HG03432 (cell line): ENCODE results near the gene CSKMT.
"Not testable (repeated sequence)": the region's sequence is repeated elsewhere in the genome, so short reads cannot be mapped to it uniquely, and the experiment has no call there.

Experiments
- ATAC-seq: cut with Tn5 transposase; IDR thresholded peaks from one replicate; pipeline ENCODE4 v1.9.1; 2021; ENCODE audit warnings: mild to moderate bottlenecking, moderate library complexity; ENCODE audit not compliant: unreplicated experiment

The CSKMT gene

GRCh38 chr11:62654297-62654696 lies 10.8 kb upstream of the CSKMT start:
- no peak for ATAC-seq

- ATAC-seq = no peak
Observed at GRCh38 chr11:62656796-62657429, 8.2 kb upstream of the CSKMT start.

- peak; percentile 36 for ATAC-seq
Observed at GRCh38 chr11:62664405-62665074, 572 bp upstream of the CSKMT start.

DNA sequence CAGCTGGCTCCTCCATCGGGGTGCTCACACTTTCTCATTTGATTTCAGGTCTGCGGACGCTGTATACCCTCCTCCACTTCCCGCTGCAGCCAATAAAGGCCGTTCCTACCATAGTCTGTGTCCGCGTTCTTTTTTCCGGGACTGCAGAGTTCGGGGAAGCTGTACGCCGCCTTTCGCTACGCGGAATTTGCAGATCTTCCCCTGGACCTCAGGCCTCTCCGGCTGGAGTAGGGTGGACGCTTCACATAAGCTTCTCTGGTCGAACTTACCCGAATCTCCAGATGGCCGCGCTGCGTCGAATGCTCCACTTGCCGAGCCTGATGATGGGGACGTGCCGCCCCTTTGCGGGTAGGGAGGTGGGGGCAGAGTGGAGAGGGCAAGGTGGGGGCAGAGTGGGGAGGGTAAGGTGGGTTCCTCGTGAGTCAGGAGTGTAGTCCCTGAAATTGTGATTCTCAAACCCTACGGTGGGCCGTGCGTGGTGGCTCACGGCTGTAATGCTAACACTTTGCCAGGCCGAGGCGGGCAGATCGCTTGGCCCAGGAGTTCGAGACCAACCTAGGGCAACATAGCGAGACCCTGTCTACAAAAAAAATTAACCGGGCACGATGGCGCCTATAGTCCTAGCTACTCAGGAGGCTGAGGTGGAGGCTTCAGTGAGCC lies 617 bp downstream of the CSKMT start:
- peak; percentile 2 for ATAC-seq

- ATAC-seq = no peak
Observed at GRCh38 chr11:62666259-62666926, 1.3 kb downstream of the CSKMT start.

DNA sequence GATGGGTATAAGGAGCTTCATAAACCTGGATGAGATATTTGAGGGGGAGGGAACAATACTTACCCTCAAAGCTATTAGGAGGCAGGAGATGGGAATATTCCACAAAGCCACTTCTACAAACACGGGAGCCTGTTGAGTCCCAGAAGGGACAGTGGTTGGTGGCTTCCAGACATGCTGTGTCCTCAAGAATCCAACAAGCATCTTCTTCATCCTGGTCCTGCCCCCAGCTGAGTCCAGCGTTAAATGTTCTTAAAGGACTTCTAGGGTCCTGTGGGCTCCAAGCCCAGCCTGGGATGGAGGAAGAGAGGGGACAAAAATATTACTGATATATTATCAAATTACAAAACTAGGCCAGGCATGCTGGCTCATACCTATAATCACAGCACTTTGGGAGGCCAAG lies 2.3 kb downstream of the CSKMT start:
- ATAC-seq = no peak

GRCh38 chr11:62669420-62670161 lies 4.5 kb downstream of the CSKMT start:
- no peak for ATAC-seq

DNA sequence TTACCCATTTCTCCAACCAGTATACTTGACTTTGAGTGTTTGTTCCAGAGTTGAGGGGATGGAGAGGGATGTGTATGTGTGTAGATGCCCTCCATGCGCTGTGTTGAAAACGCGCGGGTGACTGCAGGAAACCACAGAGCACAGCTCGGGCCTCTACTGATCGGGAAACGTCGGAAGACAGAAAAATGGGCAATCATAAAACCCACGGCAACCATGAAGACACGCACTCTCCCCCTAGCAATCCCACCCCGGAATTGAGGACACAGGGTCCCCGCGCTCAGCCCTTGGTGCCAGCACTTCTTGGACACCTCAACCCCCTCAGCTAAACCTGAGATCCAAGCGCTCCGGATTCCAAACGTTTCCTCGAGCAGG lies 6.1 kb downstream of the CSKMT start:
- peak; percentile 1 for ATAC-seq

DNA sequence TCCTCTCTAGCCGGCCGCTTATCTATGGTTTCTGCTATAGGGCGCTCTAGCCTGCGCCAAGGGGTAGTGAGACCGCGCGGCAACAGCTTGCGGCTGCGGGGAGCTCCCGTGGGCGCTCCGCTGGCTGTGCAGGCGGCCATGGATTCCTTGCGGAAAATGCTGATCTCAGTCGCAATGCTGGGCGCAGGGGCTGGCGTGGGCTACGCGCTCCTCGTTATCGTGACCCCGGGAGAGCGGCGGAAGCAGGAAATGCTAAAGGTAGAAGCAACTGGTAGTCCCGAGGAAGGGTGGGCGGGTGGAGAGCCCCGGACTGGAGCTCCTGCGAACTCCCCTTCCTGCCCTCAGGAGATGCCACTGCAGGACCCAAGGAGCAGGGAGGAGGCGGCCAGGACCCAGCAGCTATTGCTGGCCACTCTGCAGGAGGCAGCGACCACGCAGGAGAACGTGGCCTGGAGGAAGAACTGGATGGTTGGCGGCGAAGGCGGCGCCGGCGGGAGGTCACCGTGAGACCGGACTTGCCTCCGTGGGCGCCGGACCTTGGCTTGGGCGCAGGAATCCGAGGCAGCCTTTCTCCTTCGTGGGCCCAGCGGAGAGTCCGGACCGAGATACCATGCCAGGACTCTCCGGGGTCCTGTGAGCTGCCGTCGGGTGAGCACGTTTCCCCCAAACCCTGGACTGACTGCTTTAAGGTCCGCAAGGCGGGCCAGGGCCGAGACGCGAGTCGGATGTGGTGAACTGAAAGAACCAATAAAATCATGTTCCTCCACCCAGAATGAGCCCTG lies 6.7 kb downstream of the CSKMT start, which contains the start of the genes LBHD1 and UQCC3:
Gene LBHD1 (minus strand): TSS at position 660 of the 782 bp plus-strand sequence. CDS start 2,236 bp downstream, outside the sequence.
Gene UQCC3 (plus strand): TSS at position 66 of the 782 bp plus-strand sequence. CDS start 73 bp downstream, at position 139.
- ATAC-seq = peak; percentile 68

GRCh38 chr11:62673196-62673525 lies 8.0 kb downstream of the CSKMT start:
- ATAC-seq = no peak

DNA sequence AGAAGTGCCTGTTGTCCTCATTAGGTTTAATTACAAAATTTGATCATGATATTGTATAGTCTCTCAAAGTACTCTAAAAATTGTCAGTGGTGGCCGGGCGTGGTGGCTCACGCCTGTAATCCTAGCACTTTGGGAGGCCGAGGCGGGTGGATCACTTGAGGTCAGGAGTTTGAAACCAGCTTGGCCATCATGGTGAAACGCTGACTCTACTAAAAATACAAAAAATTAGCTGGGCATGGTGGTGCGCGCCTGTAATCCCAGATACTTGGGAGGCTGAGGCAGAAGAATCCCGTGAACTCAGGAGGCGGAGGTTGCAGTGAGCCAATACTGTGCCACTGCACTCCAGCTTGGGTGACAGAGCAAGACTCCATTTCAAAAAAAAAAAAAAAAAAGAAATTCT lies 10.3 kb downstream of the CSKMT start:
- not testable (repeated sequence) for ATAC-seq

DNA sequence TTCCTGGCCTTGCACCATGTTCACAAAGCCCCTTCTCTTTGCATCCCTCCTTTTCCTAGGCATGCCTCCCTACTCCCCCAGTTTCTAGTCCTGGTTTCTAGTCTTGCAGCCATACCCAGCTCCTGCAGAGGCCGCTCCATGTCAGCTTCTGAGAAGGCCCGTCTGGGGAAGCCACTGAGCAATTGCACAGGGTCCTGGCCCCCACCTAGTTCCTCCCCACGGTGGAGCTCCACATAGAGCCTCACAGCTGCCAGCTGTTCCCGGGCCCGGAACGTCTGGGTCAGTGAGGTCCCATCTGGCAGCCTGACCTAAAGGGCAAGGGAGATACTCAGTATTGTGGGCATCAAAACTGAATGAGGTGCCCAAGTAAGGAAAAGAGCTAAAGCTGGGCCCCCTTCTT lies 11.6 kb downstream of the CSKMT start:
- ATAC-seq = no peak

- ATAC-seq = no peak
Observed at GRCh38 chr11:62677156-62677555, 12.0 kb downstream of the CSKMT start.

DNA sequence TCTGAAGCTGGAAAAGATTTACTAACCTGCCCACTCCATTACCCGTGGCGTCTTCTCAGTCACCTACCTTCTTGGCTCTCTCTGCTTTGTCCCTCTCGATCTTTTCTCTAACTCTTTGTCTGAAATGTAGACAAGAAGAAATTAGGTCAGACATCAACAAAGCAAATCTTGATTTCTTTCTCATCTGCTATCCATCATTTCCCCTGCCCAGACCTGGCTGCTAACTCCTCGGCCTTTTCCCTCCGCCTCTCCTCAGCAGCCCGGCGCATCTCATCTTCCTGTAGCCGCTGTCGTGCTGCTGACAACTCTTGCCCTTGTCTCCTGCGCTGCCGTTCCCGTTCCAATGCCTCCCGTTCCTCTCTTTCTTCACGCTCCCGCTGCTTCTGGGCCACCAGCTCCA lies 12.6 kb downstream of the CSKMT start:
- no peak for ATAC-seq

DNA sequence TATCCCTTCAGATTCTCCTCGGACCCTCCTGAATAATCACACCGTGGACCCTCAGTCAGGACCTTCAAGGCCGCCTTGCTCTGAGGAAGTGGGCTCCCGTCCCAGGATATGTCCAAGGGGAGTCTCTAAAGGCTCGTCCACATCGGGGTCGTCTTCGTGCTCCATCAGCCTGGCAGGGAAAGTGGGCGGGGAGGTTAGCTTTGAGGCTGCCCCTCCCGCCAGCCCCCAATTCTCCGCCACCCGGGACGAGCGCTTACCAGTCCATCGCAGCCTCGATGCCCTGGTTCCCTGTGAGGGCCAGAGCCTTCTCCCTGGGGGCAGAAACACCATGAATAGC lies 13.3 kb downstream of the CSKMT start:
- no peak for ATAC-seq

DNA sequence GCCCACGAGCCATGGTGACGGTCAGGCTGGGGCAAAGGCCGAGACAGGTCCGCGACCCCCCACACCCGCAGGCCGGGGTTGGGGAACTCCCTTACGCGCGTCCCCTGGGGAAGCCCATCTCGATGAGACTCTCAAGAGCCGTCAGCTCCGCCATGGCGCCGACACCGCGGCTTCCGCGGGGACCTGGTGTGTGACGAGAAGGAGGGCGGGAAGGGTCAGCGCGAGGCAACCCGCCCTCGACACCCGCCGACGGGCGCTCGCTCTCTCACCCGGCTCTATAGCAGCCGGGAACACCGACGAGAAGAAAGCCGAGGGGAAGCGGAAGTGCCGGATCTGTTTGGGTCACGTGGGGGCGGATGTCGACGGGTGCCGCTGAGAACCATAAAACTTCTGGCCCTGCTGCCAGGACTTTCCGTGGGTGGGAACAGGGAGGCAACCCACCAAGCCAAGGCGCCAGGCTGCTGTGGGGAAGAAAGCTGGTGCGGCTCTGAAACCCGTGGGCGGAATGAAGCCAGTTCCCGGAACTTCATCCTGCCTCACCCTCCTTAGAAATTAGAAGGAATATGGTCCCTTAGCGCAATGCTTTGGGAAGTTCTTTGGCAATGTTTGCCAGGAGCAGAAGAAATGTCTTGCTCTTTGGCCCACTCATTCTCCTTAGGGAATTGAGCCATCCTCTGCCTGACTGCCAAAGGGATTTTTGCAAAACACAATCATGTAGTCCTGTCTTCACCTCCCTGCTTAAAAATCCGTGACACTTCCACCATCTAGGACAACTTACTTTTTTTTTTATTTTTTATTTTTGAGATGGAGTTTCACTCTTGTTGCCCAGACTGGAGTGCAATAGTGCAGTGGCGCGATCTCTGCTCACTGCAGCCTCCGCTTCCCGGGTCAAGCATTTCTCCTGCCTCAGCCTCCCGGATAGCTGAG lies 13.9 kb downstream of the CSKMT start, which contains the start of gene UBXN1:
Gene UBXN1 (minus strand): TSS at position 304 of the 927 bp plus-strand sequence. CDS start 150 bp downstream, at position 154.
- ATAC-seq = peak; percentile 78

GRCh38 chr11:62680825-62681240 lies 15.7 kb downstream of the CSKMT start:
- no peak for ATAC-seq

DNA sequence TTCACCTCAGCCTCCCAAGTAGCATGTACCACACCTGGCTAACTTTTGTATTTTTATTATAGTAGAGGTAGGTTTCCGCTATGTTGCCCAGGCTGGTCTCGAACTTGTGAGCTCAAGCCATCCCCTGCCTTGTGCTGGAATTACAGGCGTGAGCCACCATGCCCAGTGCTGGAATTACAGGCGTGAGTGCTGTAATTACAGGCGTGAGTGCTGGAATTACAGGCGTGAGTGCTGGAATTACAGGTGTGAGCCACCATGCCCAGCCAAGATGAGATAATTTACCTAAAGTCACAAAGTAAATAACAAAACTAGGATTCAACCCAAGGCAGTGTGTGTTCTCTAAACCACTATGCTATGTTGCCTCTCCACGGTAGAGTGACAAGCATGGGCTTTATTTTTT lies 17.4 kb downstream of the CSKMT start:
- no peak for ATAC-seq
